Measurements from ENCODE around the gene FH.

FH gene

GRCh38 chr1:241519308-241520079 is at the start of gene FH:
Gene FH, minus strand, starts transcription at chr1:241519755. Its CDS starts 33 bp downstream, at chr1:241519722.
- DNase-seq = peak; percentile 93

- DNase-seq = no peak
Measured at GRCh38 chr1:241560849-241561187, 41.3 kb upstream of the FH start.

- DNase-seq = no peak
Measured at GRCh38 chr1:241560146-241560848, 40.7 kb upstream of the FH start.

- no peak for DNase-seq
Measured at GRCh38 chr1:241557551-241558193, 38.1 kb upstream of the FH start.

- DNase-seq = no peak
Measured at GRCh38 chr1:241557031-241557430, 37.5 kb upstream of the FH start.

GRCh38 chr1:241555526-241555925 is 36.0 kb upstream of the FH start:
- no peak for DNase-seq

- DNase-seq = no peak
Measured at GRCh38 chr1:241553886-241554592, 34.5 kb upstream of the FH start.

GRCh38 chr1:241551759-241552638 is 32.4 kb upstream of the FH start:
- peak; percentile 29 to 41 for DNase-seq

GRCh38 chr1:241550318-241550717 is 30.8 kb upstream of the FH start:
- DNase-seq = no peak

GRCh38 chr1:241548008-241548407 is 28.5 kb upstream of the FH start:
- no peak for DNase-seq

- no peak for DNase-seq
Measured at GRCh38 chr1:241542199-241542907, 22.8 kb upstream of the FH start.

GRCh38 chr1:241536969-241537368 is 17.4 kb upstream of the FH start:
- DNase-seq = no peak

GRCh38 chr1:241536304-241536703 is 16.7 kb upstream of the FH start:
- DNase-seq = no peak

GRCh38 chr1:241533326-241534115 is 14.0 kb upstream of the FH start:
- no peak for DNase-seq

GRCh38 chr1:241532864-241533263 is 13.3 kb upstream of the FH start:
- DNase-seq = no peak

GRCh38 chr1:241532162-241532531 is 12.6 kb upstream of the FH start, which contains the start of gene KMO:
Gene KMO, plus strand, starts transcription at chr1:241532378. Its CDS starts 67 bp downstream, at chr1:241532445.
- peak in 1 of 2 donors; percentile 11 for DNase-seq

- DNase-seq = peak in 1 of 2 donors; percentile 0
Measured at GRCh38 chr1:241531195-241532161, 11.9 kb upstream of the FH start.

GRCh38 chr1:241527146-241527545 is 7.6 kb upstream of the FH start:
- no peak for DNase-seq

GRCh38 chr1:241525026-241525425 is 5.5 kb upstream of the FH start:
- DNase-seq = no peak
